Tibial nerve (tissue), 4 donors: ENCODE results near the gene SLC39A11. TPM values are rescaled to one million over a fixed set of nuclear protein-coding genes. Genes with fewer than 3 reads are reported as not detected.
"Not testable (repeated sequence)": the region's sequence is repeated elsewhere in the genome, so short reads cannot be mapped to it uniquely, and the experiment has no call there.

Source experiments
- DNase-seq, 2 donors: peaks; one replicate each; pipeline ENCODE4 v3.0.0-alpha.2; 2019; ENCODE audit warnings: low spot score in 2 of 2
- H3K27ac ChIP-seq, 4 donors: fragments of 200-600 bp; sonication (generic) in 3 of 4; one replicate each; pipeline ENCODE4 v1.5.1; 2017 to 2019; ENCODE audit warnings: mild to moderate bottlenecking in 1 of 4
- H3K27me3 ChIP-seq, 2 donors: fragments of 200-600 bp; sonication (generic) in 1 of 2; one replicate each; pipeline versions ENCODE4 v1.5.1 to v1.6.0; 2017 to 2019
- H3K36me3 ChIP-seq, 3 donors: fragments of 200-600 bp; sonication (generic); one replicate each; pipeline ENCODE4 v1.5.1; 2018 to 2019
- H3K4me1 ChIP-seq, 4 donors: fragments of 200-600 bp; sonication (generic) in 3 of 4; one replicate each; pipeline ENCODE4 v1.5.1; 2017 to 2019
- H3K4me3 ChIP-seq, 4 donors: fragments of 200-600 bp; sonication (generic) in 3 of 4; one replicate each; pipeline ENCODE4 v1.5.1; 2017 to 2019; ENCODE audit warnings: mild to moderate bottlenecking in 1 of 4, moderate library complexity in 1 of 4
- H3K9me3 ChIP-seq, 4 donors: fragments of 200-600 bp; sonication (generic) in 3 of 4; one replicate each; pipeline ENCODE4 v1.5.1; 2017 to 2019
- EP300 ChIP-seq, 2 donors: sonication (generic); formaldehyde crosslinking; IDR thresholded peaks; one replicate each; pipeline ENCODE4 v1.6.1; 2017; ENCODE audit warnings: antibody characterized with exemption in 2 of 2, mild to moderate bottlenecking in 1 of 2
- POLR2A ChIP-seq, 2 donors: fragments of 450-650 bp; IDR thresholded peaks; one replicate each; pipeline ENCODE4 v1.6.1; 2017; ENCODE audit warnings: antibody characterized with exemption in 2 of 2, mild to moderate bottlenecking in 2 of 2, moderate library complexity in 2 of 2
- WGBS, 2 donors: methylation state at CpG; one replicate each; pipeline ENCODE4 v1.1.5; 2018; 5-methylcytosine and 5-hydroxymethylcytosine counted together
- total RNA-seq, 4 donors: library from RNA; depleted of rRNA; stranded (reverse); fragments of >200 nt; gene quantifications; one replicate each; pipeline ENCODE4 v1.1.0, GENCODE V29; 2016
- TF ChIP-seq, protein P1 (sequence below), 5 experiments: fragments of 200-600 bp in 3 of 5; fragments of 450-650 bp in 2 of 5; sonication (generic) in 3 of 5; IDR thresholded peaks; one replicate each; pipeline ENCODE4 v1.5.1; 2016 to 2019; ENCODE audit warnings: antibody characterized with exemption in 5 of 5, mild to moderate bottlenecking in 3 of 5, moderate library complexity in 2 of 5

SLC39A11 gene
- total RNA-seq, 4 donors from 2014 or later: 19.9 to 48.4 (median 37.5) TPM

DNA sequence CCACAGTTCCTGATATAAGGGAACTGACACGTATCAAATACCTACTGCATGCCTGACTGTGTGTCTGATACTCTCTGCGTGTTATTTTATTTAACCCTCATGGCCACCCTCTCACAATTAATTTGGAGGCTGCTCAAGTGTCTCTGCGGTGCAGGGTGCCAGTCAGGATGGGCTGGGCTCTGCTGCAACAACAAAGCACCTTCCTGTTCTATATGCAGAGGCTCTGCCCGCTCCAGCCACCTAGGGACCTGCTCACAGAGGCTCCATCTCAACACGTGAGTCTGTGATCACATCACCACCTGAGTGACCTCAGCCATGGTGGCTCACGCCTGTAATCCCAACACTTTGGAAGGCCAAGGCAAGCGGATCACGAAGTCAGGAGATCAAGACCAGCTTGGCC is 87.1 kb downstream of the SLC39A11 start:
- Histone ChIP-seq H3K27ac (no peak overlapping the region), H3K9me3 (no peaks in the 10 kb centered on the region), H3K27me3 (no peaks in the 10 kb centered on the region), H3K4me1 (peaks cover 0 to 3% (median 0%) of the 10 kb centered on the region in 4 donors), H3K4me3 (no peak overlapping the region), H3K36me3 (peaks cover 0 to 9% (median 0%) of the 10 kb centered on the region in 3 donors)
- WGBS, 2 donors: 79 to 82% methylated on average over 8 of the region's 8 CpGs
- no peak for DNase-seq
- TF ChIP-seq, protein P1, sequence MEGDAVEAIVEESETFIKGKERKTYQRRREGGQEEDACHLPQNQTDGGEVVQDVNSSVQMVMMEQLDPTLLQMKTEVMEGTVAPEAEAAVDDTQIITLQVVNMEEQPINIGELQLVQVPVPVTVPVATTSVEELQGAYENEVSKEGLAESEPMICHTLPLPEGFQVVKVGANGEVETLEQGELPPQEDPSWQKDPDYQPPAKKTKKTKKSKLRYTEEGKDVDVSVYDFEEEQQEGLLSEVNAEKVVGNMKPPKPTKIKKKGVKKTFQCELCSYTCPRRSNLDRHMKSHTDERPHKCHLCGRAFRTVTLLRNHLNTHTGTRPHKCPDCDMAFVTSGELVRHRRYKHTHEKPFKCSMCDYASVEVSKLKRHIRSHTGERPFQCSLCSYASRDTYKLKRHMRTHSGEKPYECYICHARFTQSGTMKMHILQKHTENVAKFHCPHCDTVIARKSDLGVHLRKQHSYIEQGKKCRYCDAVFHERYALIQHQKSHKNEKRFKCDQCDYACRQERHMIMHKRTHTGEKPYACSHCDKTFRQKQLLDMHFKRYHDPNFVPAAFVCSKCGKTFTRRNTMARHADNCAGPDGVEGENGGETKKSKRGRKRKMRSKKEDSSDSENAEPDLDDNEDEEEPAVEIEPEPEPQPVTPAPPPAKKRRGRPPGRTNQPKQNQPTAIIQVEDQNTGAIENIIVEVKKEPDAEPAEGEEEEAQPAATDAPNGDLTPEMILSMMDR (IDR thresholded peaks at IDR 0.05): no peak
- TF ChIP-seq POLR2A (IDR thresholded peaks at IDR 0.05) (no peak), EP300 (IDR thresholded peaks at IDR 0.05) (no peak)

DNA sequence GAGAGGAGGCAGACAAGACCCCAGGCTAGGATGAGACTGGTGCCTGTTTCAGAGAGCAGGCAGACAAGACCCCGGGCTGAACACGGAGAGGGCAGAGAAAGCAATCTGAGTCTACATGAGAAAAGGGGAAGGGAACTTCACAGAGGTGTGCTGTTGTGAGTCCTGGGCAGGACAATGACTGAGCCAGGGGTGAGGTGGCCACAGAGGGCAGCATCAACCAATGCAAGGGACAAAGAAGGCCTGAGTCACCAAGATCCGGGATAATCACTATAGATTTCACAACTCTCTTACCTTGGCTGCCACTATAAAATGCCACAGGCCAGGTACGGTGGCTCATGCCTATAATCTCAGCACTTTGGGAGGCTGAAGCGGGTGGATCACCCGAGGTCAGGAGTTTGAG is 89.0 kb downstream of the SLC39A11 start:
- Histone ChIP-seq H3K36me3 (peaks cover 0 to 9% (median 0%) of the 10 kb centered on the region in 3 donors), H3K4me3 (no peak overlapping the region), H3K9me3 (no peaks in the 10 kb centered on the region), H3K4me1 (peaks cover 0 to 3% (median 0%) of the 10 kb centered on the region in 4 donors), H3K27ac (no peak overlapping the region), H3K27me3 (no peaks in the 10 kb centered on the region)
- 93 to 94% methylated on average over 6 of the region's 6 CpGs for WGBS, 2 donors
- no peak for DNase-seq
- TF ChIP-seq, protein P1 (IDR thresholded peaks at IDR 0.05): no peak
- TF ChIP-seq EP300 (IDR thresholded peaks at IDR 0.05) (no peak), POLR2A (IDR thresholded peaks at IDR 0.05) (no peak)

DNA sequence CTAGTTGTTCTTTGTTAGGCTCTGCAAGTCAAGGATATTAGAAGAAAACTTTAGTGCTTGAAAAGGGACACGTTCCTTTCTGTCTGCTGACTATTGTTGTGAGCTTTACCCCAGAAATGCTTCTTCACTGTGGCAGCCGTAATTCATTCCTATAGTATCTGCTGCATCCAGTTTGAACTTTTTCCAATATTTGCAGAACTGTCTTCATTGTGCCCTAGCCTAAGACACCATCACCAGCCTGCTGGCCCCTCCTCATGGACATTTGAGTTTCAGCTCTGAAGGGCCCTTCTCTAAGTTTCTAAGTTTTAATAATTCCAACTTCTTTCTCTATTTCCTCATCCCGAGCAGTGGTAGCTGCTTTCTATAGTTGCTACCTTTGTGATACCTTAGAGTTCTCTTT is 91.7 kb downstream of the SLC39A11 start:
- Histone ChIP-seq H3K36me3 (peaks cover 0 to 9% (median 0%) of the 10 kb centered on the region in 3 donors), H3K4me1 (no peaks in the 10 kb centered on the region), H3K4me3 (no peak overlapping the region), H3K9me3 (no peaks in the 10 kb centered on the region), H3K27ac (no peak overlapping the region), H3K27me3 (no peaks in the 10 kb centered on the region)
- TF ChIP-seq POLR2A (IDR thresholded peaks at IDR 0.05): no peak
- no peak for TF ChIP-seq EP300 (IDR thresholded peaks at IDR 0.05)
- TF ChIP-seq, protein P1 (IDR thresholded peaks at IDR 0.05): no peak
- no peak for DNase-seq
- WGBS, 2 donors: 83 to 92% methylated on average over 3 of the region's 3 CpGs

DNA sequence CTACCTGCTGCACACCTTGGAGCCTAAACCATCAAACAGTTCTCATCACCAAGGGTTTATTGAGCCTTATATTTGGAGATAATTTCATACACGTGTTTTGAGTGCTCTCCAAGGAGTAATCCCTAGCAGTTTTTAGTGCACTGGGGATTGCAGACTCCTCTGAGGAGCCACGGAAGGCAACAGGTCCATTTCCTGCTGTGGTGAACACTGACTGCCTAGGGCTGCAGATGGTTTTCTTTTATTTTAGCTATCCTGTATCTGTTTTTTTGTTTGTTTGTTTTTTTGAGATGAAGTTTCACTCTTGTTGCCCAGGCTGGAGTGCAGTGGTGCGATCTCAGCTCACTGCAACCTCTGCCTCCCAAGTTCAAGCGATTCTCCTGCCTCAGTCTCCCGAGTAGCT is 93.0 kb downstream of the SLC39A11 start:
- H3K27ac ChIP-seq, H3K27me3 ChIP-seq, H3K4me1 ChIP-seq, H3K36me3 ChIP-seq, H3K4me3 ChIP-seq, DNase-seq, H3K9me3 ChIP-seq: not testable (repeated sequence)
- 81 to 83% methylated on average over 5 of the region's 5 CpGs for WGBS, 2 donors

DNA sequence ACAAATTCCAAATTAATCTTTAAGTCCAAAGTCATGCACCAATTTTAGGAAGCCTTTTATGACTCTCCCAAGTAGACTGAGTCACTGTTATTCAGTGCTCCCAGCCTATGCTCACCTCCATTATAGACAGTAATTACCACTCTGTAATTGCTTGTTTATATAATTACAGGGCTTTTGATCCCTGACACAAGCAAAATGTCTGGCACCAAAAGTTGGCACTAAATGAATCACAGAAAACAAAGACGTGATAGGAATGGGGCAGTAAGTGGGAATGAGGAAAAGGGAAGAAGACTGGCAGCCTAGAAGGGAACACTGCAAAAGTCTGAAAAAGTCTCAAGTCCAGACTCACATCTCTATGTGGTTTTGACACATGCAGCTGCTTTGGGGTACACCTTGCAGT is 94.1 kb downstream of the SLC39A11 start:
- Histone ChIP-seq H3K27ac (no peak overlapping the region), H3K36me3 (no peaks in the 10 kb centered on the region), H3K4me3 (no peak overlapping the region), H3K27me3 (no peaks in the 10 kb centered on the region), H3K4me1 (no peaks in the 10 kb centered on the region), H3K9me3 (no peaks in the 10 kb centered on the region)
- DNase-seq: no peak
- TF ChIP-seq, protein P1 (IDR thresholded peaks at IDR 0.05): no peak
- TF ChIP-seq POLR2A (IDR thresholded peaks at IDR 0.05) (no peak), EP300 (IDR thresholded peaks at IDR 0.05) (no peak)
- WGBS, 2 donors: 47 to 52% methylated on average over 1 of the region's 1 CpG

DNA sequence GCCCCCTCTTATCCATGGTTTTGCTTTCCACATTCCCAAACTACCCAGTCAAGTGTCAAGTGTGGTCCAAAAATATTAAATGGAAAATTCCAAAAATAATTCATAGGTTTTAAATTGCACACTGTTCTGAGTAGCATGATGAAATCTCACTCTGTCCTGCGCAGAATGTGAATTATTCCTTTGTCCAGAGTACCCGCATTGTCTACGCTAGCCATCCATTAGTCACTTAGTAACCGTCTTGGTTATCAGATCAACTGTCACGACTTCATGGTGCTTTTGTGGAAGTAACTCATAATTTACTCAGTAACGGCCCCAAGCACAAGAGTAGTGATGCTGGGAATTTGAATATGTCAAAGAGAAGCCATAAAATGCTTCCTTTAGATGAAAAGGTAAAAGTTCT is 94.9 kb downstream of the SLC39A11 start:
- no peaks in the 10 kb centered on the region for H3K9me3 ChIP-seq
- no peaks in the 10 kb centered on the region for H3K27me3 ChIP-seq
- no peak overlapping the region for H3K27ac ChIP-seq
- H3K4me1 ChIP-seq: no peaks in the 10 kb centered on the region
- H3K4me3 ChIP-seq: no peak overlapping the region
- no peak for DNase-seq
- 79 to 80% methylated on average over 6 of the region's 6 CpGs for WGBS, 2 donors
- H3K36me3 ChIP-seq: no peaks in the 10 kb centered on the region
- TF ChIP-seq EP300 (IDR thresholded peaks at IDR 0.05) (no peak), POLR2A (IDR thresholded peaks at IDR 0.05) (no peak)
- TF ChIP-seq, protein P1 (IDR thresholded peaks at IDR 0.05): no peak
